Esophagus squamous epithelium (tissue), 4 donors: Measurements from ENCODE around the gene ZMYND11.

Experiments
- POLR2A ChIP-seq, 4 donors: fragments of 450-650 bp; IDR thresholded peaks; one replicate each; pipeline ENCODE4 v1.6.1; 2017; ENCODE audit warnings: antibody characterized with exemption in 4 of 4, mild to moderate bottlenecking in 4 of 4, moderate library complexity in 3 of 4
- TF ChIP-seq, protein P1 (sequence below), 6 experiments: fragments of 450-650 bp in 4 of 6; fragments of 200-600 bp in 2 of 6; sonication (generic) in 2 of 6; IDR thresholded peaks; one replicate each; pipeline ENCODE4 v1.5.1; 2016 to 2019; ENCODE audit warnings: antibody characterized with exemption in 6 of 6, mild to moderate bottlenecking in 4 of 6, moderate library complexity in 4 of 6

DNA sequence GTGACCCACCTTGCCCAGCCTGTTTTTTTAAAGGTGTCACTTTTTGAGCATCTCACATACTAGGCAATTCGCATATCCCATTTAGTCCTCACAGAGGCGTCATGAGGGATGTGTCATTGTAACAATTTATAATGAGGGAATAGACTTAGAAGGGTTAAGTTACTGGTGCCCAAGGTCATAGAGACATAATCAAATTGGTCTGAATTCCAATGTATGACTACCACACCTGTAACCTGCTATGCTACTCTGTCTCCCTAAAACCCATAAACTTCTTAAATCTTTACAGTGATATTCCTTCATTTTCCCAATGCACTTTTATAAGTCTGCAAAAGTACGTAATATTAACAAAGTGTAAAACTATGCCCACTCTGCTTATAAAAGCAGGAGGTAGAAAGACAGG, 7.1 kb downstream of the ZMYND11 start:
- TF ChIP-seq, protein P1, sequence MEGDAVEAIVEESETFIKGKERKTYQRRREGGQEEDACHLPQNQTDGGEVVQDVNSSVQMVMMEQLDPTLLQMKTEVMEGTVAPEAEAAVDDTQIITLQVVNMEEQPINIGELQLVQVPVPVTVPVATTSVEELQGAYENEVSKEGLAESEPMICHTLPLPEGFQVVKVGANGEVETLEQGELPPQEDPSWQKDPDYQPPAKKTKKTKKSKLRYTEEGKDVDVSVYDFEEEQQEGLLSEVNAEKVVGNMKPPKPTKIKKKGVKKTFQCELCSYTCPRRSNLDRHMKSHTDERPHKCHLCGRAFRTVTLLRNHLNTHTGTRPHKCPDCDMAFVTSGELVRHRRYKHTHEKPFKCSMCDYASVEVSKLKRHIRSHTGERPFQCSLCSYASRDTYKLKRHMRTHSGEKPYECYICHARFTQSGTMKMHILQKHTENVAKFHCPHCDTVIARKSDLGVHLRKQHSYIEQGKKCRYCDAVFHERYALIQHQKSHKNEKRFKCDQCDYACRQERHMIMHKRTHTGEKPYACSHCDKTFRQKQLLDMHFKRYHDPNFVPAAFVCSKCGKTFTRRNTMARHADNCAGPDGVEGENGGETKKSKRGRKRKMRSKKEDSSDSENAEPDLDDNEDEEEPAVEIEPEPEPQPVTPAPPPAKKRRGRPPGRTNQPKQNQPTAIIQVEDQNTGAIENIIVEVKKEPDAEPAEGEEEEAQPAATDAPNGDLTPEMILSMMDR (IDR thresholded peaks at IDR 0.05): no peak
- no peak for TF ChIP-seq POLR2A (IDR thresholded peaks at IDR 0.05)
